Measurements from ENCODE around the gene TEKTIP1. TPM values are rescaled to one million over a fixed set of nuclear protein-coding genes. Genes with fewer than 3 reads are reported as not detected.

Gene TEKTIP1
- not detected in 2 replicates for total RNA-seq (2014; rRNA removed; shearing (Covaris generic))

DNA sequence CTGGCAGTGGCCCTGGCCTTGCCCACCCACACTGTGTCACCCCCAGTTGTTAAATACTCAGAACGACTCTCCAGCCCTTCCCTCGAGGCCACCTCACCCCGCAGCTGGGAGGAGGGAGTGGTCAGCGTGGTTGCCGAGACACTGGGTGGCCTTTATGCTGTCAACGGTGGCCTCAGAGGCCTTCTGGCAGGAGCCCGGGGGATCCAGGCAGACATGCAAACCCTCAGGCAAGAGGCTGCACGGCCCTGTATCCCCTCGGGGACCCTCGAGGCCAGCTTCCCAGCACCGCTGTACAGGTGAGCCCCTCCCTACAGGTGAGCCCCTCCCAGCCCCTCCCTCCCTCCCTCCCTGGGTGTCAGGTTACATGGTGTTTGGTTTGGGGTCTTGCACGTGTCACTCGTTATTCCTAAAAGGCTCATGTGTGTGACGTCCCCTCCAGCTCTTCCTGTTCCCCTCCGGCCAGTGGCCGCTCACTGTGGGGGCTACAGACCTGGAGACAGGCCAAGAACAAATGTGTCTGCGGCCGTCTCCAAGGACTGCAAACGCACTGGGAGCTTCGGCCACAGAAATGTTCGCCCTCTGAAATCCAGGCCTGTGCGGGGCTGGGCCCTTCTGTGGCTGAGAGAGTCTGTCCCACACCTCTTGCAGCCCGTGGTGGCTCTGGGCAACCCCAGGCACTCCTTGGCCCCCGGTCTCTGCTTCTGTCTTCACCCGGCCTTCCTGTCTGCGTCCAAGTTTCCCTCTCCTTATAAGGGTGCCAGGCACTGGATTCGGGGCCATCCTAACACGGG, at the start of gene TEKTIP1:
Gene TEKTIP1 (plus strand): TSS at position 210 of the 791 bp plus-strand sequence. CDS start 4 bp downstream, at position 214.

DNA sequence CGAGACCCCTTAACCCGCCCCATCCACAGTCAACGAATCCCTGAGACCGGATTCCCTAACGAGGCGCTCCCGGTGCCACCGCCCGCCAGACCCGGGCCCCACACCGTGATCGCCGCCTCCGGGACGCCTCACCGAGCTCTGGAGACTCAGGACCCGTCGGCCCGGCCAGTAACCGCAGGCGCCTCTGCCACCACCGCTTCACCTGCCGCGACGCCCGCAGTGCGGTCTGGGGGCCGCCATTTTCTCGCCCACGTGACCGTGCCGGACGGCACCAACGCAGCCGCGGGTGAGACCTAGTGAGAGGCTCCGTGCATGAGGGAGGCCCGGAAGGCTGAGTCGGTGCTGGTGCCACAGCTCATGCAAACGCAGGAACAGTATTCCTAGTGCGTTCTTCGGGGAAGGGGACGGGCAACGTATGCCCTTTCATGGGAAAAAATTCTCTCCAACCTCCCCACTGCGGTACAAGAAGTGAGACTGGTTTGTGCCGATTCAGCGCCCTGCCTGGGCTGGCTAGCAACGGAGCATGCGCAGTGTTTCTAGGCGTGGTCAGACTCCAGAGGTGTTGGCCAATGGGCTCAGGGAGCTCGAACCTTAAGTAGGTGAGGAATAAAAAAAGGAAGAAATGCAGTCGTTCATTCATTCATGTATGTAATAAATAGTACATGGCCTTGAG, 38.4 kb upstream of the TEKTIP1 start, which contains the start of gene DOHH:
Gene DOHH (minus strand): TSS at position 246 of the 673 bp plus-strand sequence. CDS start 3,860 bp downstream, outside the sequence.

DNA sequence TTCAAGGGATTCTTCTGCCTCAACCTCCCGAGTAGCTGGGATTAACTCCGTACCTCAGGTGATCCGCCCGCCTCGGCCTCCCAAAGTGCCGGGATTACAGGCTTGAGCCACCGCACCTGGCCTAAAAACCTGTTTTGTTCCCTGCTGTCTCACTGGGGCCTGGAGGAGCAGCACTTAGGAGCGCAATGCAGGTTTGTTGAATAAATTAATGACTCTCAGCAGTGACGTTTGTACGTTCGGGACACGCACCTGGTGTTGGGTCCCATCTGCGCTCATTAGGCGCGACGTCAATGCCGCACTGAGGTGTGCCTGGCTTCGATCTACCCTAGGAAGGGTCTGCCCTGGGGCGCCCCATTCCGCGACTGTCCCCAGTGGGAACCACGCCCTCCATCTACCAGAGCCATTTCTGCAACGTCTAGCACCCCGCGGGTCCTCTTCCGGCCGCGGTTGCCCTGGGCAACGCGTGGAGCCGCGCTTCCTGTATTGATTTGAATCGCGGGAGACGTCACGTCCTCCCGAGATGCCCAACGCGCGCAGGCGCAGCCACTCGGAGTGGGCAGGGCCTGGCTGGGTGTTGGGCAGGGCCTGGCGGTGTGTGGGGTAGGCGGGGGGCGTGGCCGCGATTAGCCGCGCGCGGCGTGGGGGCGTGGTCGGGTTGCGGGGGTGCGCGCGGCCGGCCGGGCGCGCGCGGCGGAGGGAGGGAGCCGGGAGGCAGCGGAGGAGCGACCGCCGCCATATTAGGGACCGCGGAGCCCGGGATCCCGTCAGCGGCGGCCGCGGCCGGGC, 33.2 kb upstream of the TEKTIP1 start, which contains the start of gene FZR1:
Gene FZR1 (plus strand): TSS at position 714 of the 786 bp plus-strand sequence. CDS start 16,679 bp downstream, outside the sequence.

DNA sequence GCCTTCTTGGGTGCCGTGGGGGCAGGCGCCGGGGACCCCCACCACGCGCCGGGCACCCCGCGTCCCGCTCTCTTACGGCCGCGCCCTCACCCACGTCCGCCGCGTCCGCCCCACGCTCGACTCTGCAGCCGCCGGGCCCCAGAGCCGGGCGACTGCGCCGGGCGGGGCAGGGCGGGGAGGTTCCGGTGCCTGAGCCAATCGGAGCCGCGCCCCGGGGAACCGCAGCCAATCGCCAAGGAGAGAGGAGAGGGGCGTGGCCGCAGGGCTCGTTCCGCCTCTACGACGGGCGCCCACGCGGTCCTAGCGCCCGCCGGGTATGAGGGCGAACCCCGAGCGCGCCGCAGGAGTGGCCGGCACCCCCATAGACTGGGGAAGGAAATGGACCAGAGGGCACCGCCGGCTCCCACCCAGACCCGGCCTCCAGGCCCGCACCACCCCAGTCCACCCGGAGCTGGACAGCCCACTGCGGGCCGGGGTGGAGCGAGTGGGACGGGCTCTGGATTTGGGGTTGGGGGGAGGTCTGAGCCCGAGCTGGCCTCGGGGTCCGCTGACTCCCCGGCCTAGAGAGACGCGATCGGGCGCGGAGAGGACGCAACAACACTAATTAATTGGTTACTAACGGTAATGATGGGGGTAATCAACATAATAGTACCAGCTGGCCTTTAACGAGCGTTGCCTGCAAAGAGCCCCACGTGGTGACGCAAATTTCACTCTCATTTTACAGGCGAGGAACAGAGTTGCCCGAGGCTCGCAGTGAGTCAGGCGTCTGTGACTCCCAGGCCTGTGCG, 18.7 kb downstream of the TEKTIP1 start, which contains the start of gene MFSD12:
Gene MFSD12 (minus strand): TSS at position 126 of the 788 bp plus-strand sequence. CDS start 183 bp downstream, outside the sequence.

GRCh38 chr19:3572855-3573161, 33.8 kb downstream of the TEKTIP1 start, which contains the start of gene HMG20B:
Gene HMG20B, plus strand, starts transcription at chr19:3572944. Its CDS starts 366 bp downstream, at chr19:3573310.

DNA sequence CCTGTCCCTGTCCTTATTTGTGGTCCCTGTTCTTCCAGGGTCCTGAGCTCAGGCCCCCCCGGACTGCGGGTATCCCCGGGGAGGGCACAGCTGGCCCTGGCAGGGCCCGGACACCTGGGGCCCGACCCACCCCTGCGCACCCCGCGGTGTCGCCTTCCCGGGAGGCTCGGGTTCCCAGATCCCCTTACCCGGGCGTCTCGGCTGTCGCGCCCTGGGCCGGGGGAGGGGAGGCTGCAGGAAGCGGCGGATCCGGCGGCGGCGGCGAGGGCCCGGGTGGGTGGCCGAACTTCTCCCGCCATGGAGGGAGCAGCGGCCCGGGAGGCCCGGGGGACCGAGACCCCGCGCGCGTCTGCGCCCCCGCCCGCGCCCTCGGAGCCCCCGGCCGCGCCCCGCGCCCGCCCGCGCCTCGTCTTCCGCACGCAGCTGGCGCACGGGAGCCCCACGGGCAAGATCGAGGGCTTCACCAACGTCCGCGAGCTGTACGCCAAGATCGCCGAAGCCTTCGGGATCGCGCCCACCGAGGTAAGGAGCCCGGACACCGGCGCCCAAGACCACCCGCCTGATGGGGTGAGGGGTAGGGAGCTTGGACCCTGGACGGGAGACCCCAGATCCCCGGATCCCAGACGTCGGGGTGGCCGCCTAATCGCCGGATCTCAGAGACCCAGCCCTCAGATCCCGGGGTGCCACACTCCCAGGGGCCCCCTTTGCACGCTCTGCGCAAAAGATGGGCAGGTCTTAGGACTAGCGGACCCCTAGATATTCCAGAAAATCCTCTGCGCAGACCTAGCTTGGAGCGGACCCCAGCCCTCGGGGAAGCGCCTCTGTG, 46.5 kb downstream of the TEKTIP1 start, which contains the start of gene GIPC3:
Gene GIPC3 (plus strand): TSS at position 178 of the 826 bp plus-strand sequence. CDS start 120 bp downstream, at position 298.

Small RNAs within 50 kb of the gene (small RNA-seq; reads per million reads assigned to genes)
- gene AC005786.1 (not detected), gene RF00212 (not detected)

Other genes starting within 250 kb of the TEKTIP1 start
- gene NFIC, start 172.6 kb upstream of the TEKTIP1 start, total RNA-seq (2014; rRNA removed; shearing (Covaris generic)) = 29.2 and 39.6 TPM in 2 replicates
- not detected in 2 replicates for gene SMIM24, start 58.6 kb upstream of the TEKTIP1 start, total RNA-seq (2014; rRNA removed; shearing (Covaris generic))
- not detected in 2 replicates for gene SMIM44, start 55.7 kb upstream of the TEKTIP1 start, total RNA-seq (2014; rRNA removed; shearing (Covaris generic))
- 28.7 and 36.4 TPM in 2 replicates for gene DOHH, start 38.5 kb upstream of the TEKTIP1 start, total RNA-seq (2014; rRNA removed; shearing (Covaris generic))
- 37.2 and 41.3 TPM in 2 replicates for gene FZR1, start 32.9 kb upstream of the TEKTIP1 start, total RNA-seq (2014; rRNA removed; shearing (Covaris generic))
- 346 and 438 TPM in 2 replicates for gene MFSD12, start 18.4 kb downstream of the TEKTIP1 start, total RNA-seq (2014; rRNA removed; shearing (Covaris generic))
- 260 and 301 TPM in 2 replicates for gene HMG20B, start 33.8 kb downstream of the TEKTIP1 start, total RNA-seq (2014; rRNA removed; shearing (Covaris generic))
- not detected in 2 replicates for gene GIPC3, start 46.3 kb downstream of the TEKTIP1 start, total RNA-seq (2014; rRNA removed; shearing (Covaris generic))
- 0.32 and 0.87 TPM in 2 replicates for gene TBXA2R, start 67.7 kb downstream of the TEKTIP1 start, total RNA-seq (2014; rRNA removed; shearing (Covaris generic))
- 26.7 and 39.1 TPM in 2 replicates for gene CACTIN, start 87.6 kb downstream of the TEKTIP1 start, total RNA-seq (2014; rRNA removed; shearing (Covaris generic))
- 9.5 and 11.2 TPM in 2 replicates for gene PIP5K1C, start 161.3 kb downstream of the TEKTIP1 start, total RNA-seq (2014; rRNA removed; shearing (Covaris generic))
- 0.03 TPM in 1 of 2 replicates, not detected in the other for gene TJP3, start 169.2 kb downstream of the TEKTIP1 start, total RNA-seq (2014; rRNA removed; shearing (Covaris generic))
- gene APBA3, start 222.5 kb downstream of the TEKTIP1 start, total RNA-seq (2014; rRNA removed; shearing (Covaris generic)) = 16.6 and 26.4 TPM in 2 replicates
- gene MRPL54, start 223.5 kb downstream of the TEKTIP1 start, total RNA-seq (2014; rRNA removed; shearing (Covaris generic)) = 135 and 152 TPM in 2 replicates
- not detected in 2 replicates for gene RAX2, start 233.1 kb downstream of the TEKTIP1 start, total RNA-seq (2014; rRNA removed; shearing (Covaris generic))
- not detected in 2 replicates for gene MATK, start 247.2 kb downstream of the TEKTIP1 start, total RNA-seq (2014; rRNA removed; shearing (Covaris generic))

Data from A375 (cell line).